ENCODE data around the gene CUX1.

Gene CUX1

GRCh38 chr7:102044641-102044983 is 227.2 kb downstream of the CUX1 start:
- TF ChIP-seq EP300 (IDR thresholded peaks at IDR 0.05; ENCODE audit: borderline replicate concordance) (no peak), REST (IDR thresholded peaks at IDR 0.05; ENCODE audit: low read depth) (no peak)

DNA sequence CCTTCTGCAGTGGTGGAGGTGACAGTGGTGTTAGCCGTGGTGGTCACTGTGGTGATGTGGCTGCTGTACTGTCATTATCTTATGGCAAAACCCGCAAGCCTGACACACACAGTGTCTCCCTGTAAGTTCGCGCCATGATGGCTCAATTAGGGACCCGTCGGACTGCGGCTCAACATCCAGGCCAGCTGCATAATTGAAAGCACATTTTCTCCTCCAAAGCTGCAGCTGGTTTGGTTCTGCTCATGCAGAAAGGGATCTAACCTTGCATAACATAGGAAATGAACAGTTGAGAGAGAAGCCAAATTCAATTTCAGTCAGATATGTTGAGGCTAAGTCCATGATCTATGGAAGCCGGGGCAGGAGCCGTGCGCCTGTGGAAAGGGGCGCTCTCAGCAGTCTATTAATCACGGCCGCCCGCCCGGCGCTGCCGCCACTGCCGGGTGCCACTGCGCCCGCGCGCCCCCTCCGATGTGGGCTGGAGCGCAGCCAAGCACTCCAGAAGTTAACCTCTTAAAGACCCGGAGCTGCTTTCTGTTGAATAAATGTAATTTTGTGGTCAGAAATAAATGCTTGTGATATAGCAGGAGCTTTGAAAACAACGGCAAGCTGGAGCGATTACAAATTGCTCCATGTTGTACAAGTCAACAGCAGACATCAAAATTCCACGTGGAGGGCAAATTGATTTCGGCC is 227.7 kb downstream of the CUX1 start:
- TF ChIP-seq YY1 (IDR thresholded peaks at IDR 0.05; ENCODE audit: low read depth) (no peak), MAX (IDR thresholded peaks at IDR 0.05) (peak; percentile 16; the same call in 1 of the 2 replicates), NFIC (IDR thresholded peaks at IDR 0.05) (peak; percentile 86), ZBTB7A (IDR thresholded peaks at IDR 0.05; ENCODE audit: low read depth) (0 out of 2 replicates have a peak, but pooled peaks have one; percentile 45), EP300 (IDR thresholded peaks at IDR 0.05; ENCODE audit: borderline replicate concordance) (peak; percentile 25; the same call in 1 of the 2 replicates), EGR1 (IDR thresholded peaks at IDR 0.05) (0 out of 2 replicates have a peak, but pooled peaks have one; percentile 12), RAD21 (IDR thresholded peaks at IDR 0.05; ENCODE audit: low read depth) (no peak; the same call in 1 of the 2 replicates)

GRCh38 chr7:102045681-102046372 is 228.4 kb downstream of the CUX1 start:
- no peak for TF ChIP-seq NFIC (IDR thresholded peaks at IDR 0.05)
- TF ChIP-seq, protein P1, sequence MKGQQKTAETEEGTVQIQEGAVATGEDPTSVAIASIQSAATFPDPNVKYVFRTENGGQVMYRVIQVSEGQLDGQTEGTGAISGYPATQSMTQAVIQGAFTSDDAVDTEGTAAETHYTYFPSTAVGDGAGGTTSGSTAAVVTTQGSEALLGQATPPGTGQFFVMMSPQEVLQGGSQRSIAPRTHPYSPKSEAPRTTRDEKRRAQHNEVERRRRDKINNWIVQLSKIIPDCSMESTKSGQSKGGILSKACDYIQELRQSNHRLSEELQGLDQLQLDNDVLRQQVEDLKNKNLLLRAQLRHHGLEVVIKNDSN (IDR thresholded peaks at IDR 0.05), result no peak

- TF ChIP-seq TEAD4 (IDR thresholded peaks at IDR 0.05), result no peak
- TF ChIP-seq CREB1 (IDR thresholded peaks at IDR 0.05; ENCODE audit: low read depth), result no peak
- no peak for TF ChIP-seq RAD21 (IDR thresholded peaks at IDR 0.05; ENCODE audit: low read depth)
- no peak for TF ChIP-seq TCF12 (IDR thresholded peaks at IDR 0.05; ENCODE audit: low read depth)
- no peak for TF ChIP-seq CEBPB (IDR thresholded peaks at IDR 0.05)
- TF ChIP-seq, protein P1 (IDR thresholded peaks at IDR 0.05), result no peak
- TF ChIP-seq EP300 (IDR thresholded peaks at IDR 0.05; ENCODE audit: borderline replicate concordance), result no peak
- no peak for TF ChIP-seq EGR1 (IDR thresholded peaks at IDR 0.05)
- no peak for TF ChIP-seq NFIC (IDR thresholded peaks at IDR 0.05)
- TF ChIP-seq ZBTB7A (IDR thresholded peaks at IDR 0.05; ENCODE audit: low read depth), result no peak
- TF ChIP-seq REST (IDR thresholded peaks at IDR 0.05; ENCODE audit: low read depth), result no peak
- TF ChIP-seq TAF1 (IDR thresholded peaks at IDR 0.05; ENCODE audit: low read depth), result no peak
- TF ChIP-seq YY1 (IDR thresholded peaks at IDR 0.05; ENCODE audit: low read depth), result no peak
- no peak for TF ChIP-seq FOXM1 (IDR thresholded peaks at IDR 0.05; ENCODE audit: borderline replicate concordance, low read depth)
- no peak for TF ChIP-seq MAX (IDR thresholded peaks at IDR 0.05)
Measured at GRCh38 chr7:102046373-102047117, 229.1 kb downstream of the CUX1 start.

DNA sequence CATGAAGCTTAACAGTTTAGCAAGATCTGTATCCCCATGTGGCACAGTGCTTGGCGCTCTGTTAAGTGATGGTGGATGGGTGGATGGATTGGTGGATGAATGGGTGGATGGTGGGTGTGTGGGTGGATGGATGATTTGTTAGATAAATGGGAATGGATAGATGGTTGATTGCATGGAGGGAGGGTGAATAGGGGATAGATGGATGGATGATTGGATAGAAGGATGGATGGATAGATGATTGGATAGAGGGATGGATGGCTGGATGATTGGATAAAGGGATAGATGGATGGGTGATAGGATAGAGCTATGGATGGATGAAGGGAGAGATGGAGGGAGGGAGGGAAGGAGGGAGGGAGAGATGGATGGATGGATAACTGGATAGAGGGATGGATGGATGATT is 229.7 kb downstream of the CUX1 start:
- TF ChIP-seq RAD21 (IDR thresholded peaks at IDR 0.05; ENCODE audit: low read depth) (no peak), CREB1 (IDR thresholded peaks at IDR 0.05; ENCODE audit: low read depth) (no peak), EGR1 (IDR thresholded peaks at IDR 0.05) (no peak), TCF12 (IDR thresholded peaks at IDR 0.05; ENCODE audit: low read depth) (no peak)

- TF ChIP-seq, protein P1 (IDR thresholded peaks at IDR 0.05), result no peak
- no peak for TF ChIP-seq EP300 (IDR thresholded peaks at IDR 0.05; ENCODE audit: borderline replicate concordance)
- no peak for TF ChIP-seq EGR1 (IDR thresholded peaks at IDR 0.05)
- no peak for TF ChIP-seq MAX (IDR thresholded peaks at IDR 0.05)
- TF ChIP-seq ZBTB7A (IDR thresholded peaks at IDR 0.05; ENCODE audit: low read depth), result no peak
- no peak for TF ChIP-seq TAF1 (IDR thresholded peaks at IDR 0.05; ENCODE audit: low read depth)
- TF ChIP-seq REST (IDR thresholded peaks at IDR 0.05; ENCODE audit: low read depth), result no peak
Measured at GRCh38 chr7:102049765-102050164, 232.3 kb downstream of the CUX1 start.
